GM12878 (cell line): ENCODE results near the gene DMRT2. TPM values are rescaled to one million over a fixed set of nuclear protein-coding genes. Genes with fewer than 3 reads are reported as not detected.

Experiments used
- ATAC-seq: fragments of 200-7000 bp; cut with Tn5 transposase; 3 replicates; pipeline ENCODE4 v1.9.1; 2020; ENCODE audit warnings: mild to moderate bottlenecking, moderate library complexity
- BruUV-seq: library from RNA; stranded (reverse); fragments of 400-500 nt; replicated peaks from 2 replicates; lab custom pipeline; 2021; lab: Mats Ljungman, UMichigan
- CTCF ChIA-PET: fragments of 300-600 bp; sonication (Branson Sonifier 250); formaldehyde crosslinking; extraction: SDS; loops from one replicate; lab custom pipeline; 2021; ENCODE audit warnings: inconsistent platforms; lab: Yijun Ruan, JAX
- POLR2A ChIA-PET: fragments of 350-600 bp; formaldehyde crosslinking; extraction: SDS; loops from one replicate; lab custom pipeline; 2021; ENCODE audit warnings: inconsistent platforms; lab: Charles Lee
- RAD21 ChIA-PET: fragments of 300-600 bp; sonication (Branson Sonifier 250); formaldehyde crosslinking; loops from one replicate; lab custom pipeline; 2023; ENCODE audit warnings: antibody characterized with exemption; ENCODE audit not compliant: unreplicated experiment; lab: Charles Lee
- SMC1A ChIA-PET: fragments of 300-600 bp; sonication (Branson Sonifier 250); formaldehyde crosslinking; loops from one replicate; lab custom pipeline; 2023; ENCODE audit not compliant: unreplicated experiment, uncharacterized antibody; lab: Charles Lee
- DNase-seq: peaks from one replicate; pipeline ENCODE4 v3.0.0-alpha.2; 2011; ENCODE audit warnings: low read depth, low spot score
- FAIRE-seq: peaks from 3 replicates; lab custom pipeline; 2011; peaks lifted over from hg19 to GRCh38; lab: Jason Lieb, UNC
- H2AFZ ChIP-seq: 2 replicates; pipeline ENCODE4 v1.6.0; 2011; ENCODE audit warnings: low read depth, low read length, control low read depth; ENCODE audit not compliant: control insufficient read depth
- H3K27ac ChIP-seq: 2 replicates; pipeline ENCODE4 v1.5.1; 2011; ENCODE audit warnings: control low read depth; ENCODE audit not compliant: control insufficient read depth, insufficient read depth
- H3K27me3 ChIP-seq, 2 experiments: replicated peaks in 1 of 2; 2 replicates each; pipeline versions ENCODE4 v1.6.0 to v1.6.1; 2011; ENCODE audit warnings: low read length in 1 of 2; ENCODE audit not compliant: control insufficient read depth in 2 of 2, insufficient read depth in 2 of 2
- H3K36me3 ChIP-seq, 2 experiments: 2 replicates each; pipeline ENCODE4 v1.5.1; 2011; ENCODE audit warnings: low read length in 1 of 2; ENCODE audit not compliant: control insufficient read depth in 2 of 2, insufficient read depth in 2 of 2
- H3K4me1 ChIP-seq: 2 replicates; pipeline ENCODE4 v1.6.1; 2011; ENCODE audit warnings: mild to moderate bottlenecking, low read length, moderate library complexity, mixed read lengths; ENCODE audit not compliant: control insufficient read depth, insufficient read depth
- H3K4me2 ChIP-seq: 2 replicates; pipeline ENCODE4 v1.6.0; 2011; ENCODE audit warnings: control low read depth; ENCODE audit not compliant: control insufficient read depth, insufficient read depth
- H3K4me3 ChIP-seq: fragments of 200-600 bp; sonication (generic); 2 replicates; pipeline ENCODE4 v1.5.1; 2016
- H3K79me2 ChIP-seq: 2 replicates; pipeline ENCODE4 v1.6.0; 2011; ENCODE audit warnings: low read length; ENCODE audit not compliant: control insufficient read depth, insufficient read depth
- H3K9ac ChIP-seq: 2 replicates; pipeline ENCODE4 v1.8.0; 2011; ENCODE audit warnings: low read length, control low read depth, mixed read lengths; ENCODE audit not compliant: control insufficient read depth, insufficient read depth
- H3K9me3 ChIP-seq: replicated peaks from 3 replicates; pipeline ENCODE4 v1.5.1; 2011; ENCODE audit warnings: mild to moderate bottlenecking, low read length; ENCODE audit not compliant: control insufficient read depth, insufficient read depth
- H4K20me1 ChIP-seq: 2 replicates; pipeline ENCODE4 v1.6.0; 2011; ENCODE audit not compliant: control insufficient read depth, insufficient read depth
- ATF3 ChIP-seq: IDR thresholded peaks from 2 replicates; pipeline ENCODE4 v1.6.1; 2011; ENCODE audit warnings: low read depth, mild to moderate bottlenecking, low read length, moderate library complexity, borderline replicate concordance; ENCODE audit errors: extremely low read depth
- BACH1 ChIP-seq: fragments of 450-650 bp; IDR thresholded peaks from 2 replicates; pipeline ENCODE4 v1.6.1; 2017; ENCODE audit warnings: mild to moderate bottlenecking, borderline replicate concordance
- BHLHE40 ChIP-seq, 2 experiments: fragments of 450-650 bp in 1 of 2; IDR thresholded peaks; 2 replicates each; pipeline ENCODE4 v1.6.1; 2011 to 2017; ENCODE audit warnings: low read depth in 2 of 2, borderline replicate concordance in 1 of 2, improper control_type of control experiment in 1 of 2, low read length in 1 of 2, mild to moderate bottlenecking in 1 of 2
- FOS ChIP-seq: IDR thresholded peaks from 3 replicates; pipeline ENCODE4 v1.6.1; 2011; ENCODE audit warnings: borderline replicate concordance; ENCODE audit not compliant: insufficient read length; ENCODE audit errors: extremely low read depth
- HDAC6 ChIP-seq: fragments of 200-600 bp; sonication (generic); IDR thresholded peaks from one replicate; pipeline ENCODE4 v1.8.0; 2017; ENCODE audit warnings: antibody characterized with exemption; ENCODE audit not compliant: unreplicated experiment
- IRF5 ChIP-seq: fragments of 450-650 bp; IDR thresholded peaks from 2 replicates; pipeline ENCODE4 v1.6.1; 2017; ENCODE audit warnings: borderline replicate concordance
- POLR2AphosphoS2 ChIP-seq: IDR thresholded peaks from 2 replicates; pipeline ENCODE4 v1.6.1; 2011; ENCODE audit warnings: low read depth, mild to moderate bottlenecking, low read length, improper control_type of control experiment, moderate library complexity
- RUNX3 ChIP-seq: IDR thresholded peaks from 2 replicates; pipeline ENCODE4 v1.6.1; 2012; ENCODE audit warnings: low read length, inconsistent platforms
- SMAD1 ChIP-seq: fragments of 450-650 bp; IDR thresholded peaks from 2 replicates; pipeline ENCODE4 v1.6.1; 2018; ENCODE audit warnings: mild to moderate bottlenecking, low read depth; ENCODE audit not compliant: partially characterized antibody
- SMARCA5 ChIP-seq: fragments of 450-650 bp; IDR thresholded peaks from 2 replicates; pipeline ENCODE4 v1.6.1; 2017; ENCODE audit warnings: mild to moderate bottlenecking
- TCF12 ChIP-seq: IDR thresholded peaks from 2 replicates; pipeline ENCODE4 v1.6.1; 2011; ENCODE audit warnings: low read depth, mild to moderate bottlenecking, low read length
- YY1 ChIP-seq: IDR thresholded peaks from 2 replicates; pipeline ENCODE4 v1.6.1; 2011; ENCODE audit warnings: low read depth, mild to moderate bottlenecking, low read length
- ZBTB33 ChIP-seq: fragments of 450-650 bp; IDR thresholded peaks from 2 replicates; pipeline ENCODE4 v1.6.1; 2017; ENCODE audit warnings: mild to moderate bottlenecking
- ZNF592 ChIP-seq: fragments of 450-650 bp; IDR thresholded peaks from 2 replicates; pipeline ENCODE4 v1.6.1; 2017; ENCODE audit warnings: mild to moderate bottlenecking, moderate library complexity
- ZSCAN29 ChIP-seq: fragments of 450-650 bp; IDR thresholded peaks from 2 replicates; pipeline ENCODE4 v1.6.1; 2017; ENCODE audit warnings: mild to moderate bottlenecking, moderate library complexity
- WGBS: methylation state at CpG from one replicate; pipeline ENCODE4 v1.1.6; 2016; ENCODE audit warnings: low lambda C conversion rate; ENCODE audit not compliant: insufficient replicate concordance, insufficient coverage; ENCODE audit errors: missing lambda C conversion rate; 5-methylcytosine and 5-hydroxymethylcytosine counted together
- in situ Hi-C: fragments of 300-500 bp; cut with MboI; formaldehyde crosslinking; loops from 9 replicates; pipeline ENCODE4 v1.14.3; 2018; ENCODE audit warnings: mixed read lengths
- intact Hi-C: fragments of 100-400 bp; cut with micrococcal nuclease; formaldehyde crosslinking; loops from one replicate; pipeline ENCODE4 v1.14.2; 2022; ENCODE audit not compliant: unreplicated experiment
- polyA plus RNA-seq, 11 experiments: library from polyadenylated mRNA; depleted of rRNA in 4 of 11; unstranded in 6 of 11; stranded (reverse) in 5 of 11; fragments of >200 nt; fragmentation: Nextera tagmentation in 4 of 11; fragmentation: Illumina TruSeq in 1 of 11; extraction: Ambion mirVana in 4 of 11; extraction: Trizol in 1 of 11; gene quantifications; 1 replicate in 1 of 11; 2 replicates in 10 of 11; pipeline versions ENCODE4 v1.2.1 to v1.2.3, GENCODE V29; 2011 to 2016; ENCODE audit warnings: inconsistent platforms in 2 of 11, missing spikeins in 2 of 11, low read depth in 1 of 11
- total RNA-seq, 4 experiments: library from RNA; depleted of rRNA in 3 of 4; stranded (reverse); fragments of >200 nt in 3 of 4; fragmentation: Illumina TruSeq in 1 of 4; extraction: Trizol in 1 of 4; gene quantifications; 2 replicates each; pipeline versions ENCODE4 v1.2.1 to v1.2.3, GENCODE V29; 2013 to 2021

DMRT2 gene
- total and polyA plus RNA-seq, 10 of the 15 experiments (the other 5 are each of a cell fraction or from before 2014, with no cell fraction given) = 0.08 to 50.2 (median 0.69) TPM

- ChIA-PET CTCF (interaction anchor here (0.6 to 4.2 kb wide), 87 partner anchors 9 to 931 kb away, joined by 3 to 35 read pairs (median 5); partner anchors contain the start of gene DMRT2), POLR2A (interaction anchor here (0.8 to 1.2 kb wide), 2 partner anchors 30 to 44 kb away, joined by 3 read pairs; no protein-coding TSS in a partner anchor), RAD21 (interaction anchor here (0.5 to 3.4 kb wide), 43 partner anchors 8 to 928 kb away, joined by 3 to 21 read pairs (median 4); partner anchors contain the start of gene DMRT2), SMC1A (interaction anchor here (0.6 to 4.0 kb wide), 52 partner anchors 10 to 604 kb away, joined by 3 to 29 read pairs (median 4); no protein-coding TSS in a partner anchor)
- WGBS = 8% methylated on average over 14 of the region's 14 CpGs
- ATAC-seq (peak; percentile 98), DNase-seq (no peak), FAIRE-seq (peak; percentile 75)
- H3K27ac ChIP-seq = no peak overlapping the region
- intact Hi-C loops = loop anchor here (1.0 to 10.0 kb wide), 3 partner anchors 204 to 534 kb away; no protein-coding TSS in a partner anchor
- no peaks in the 10 kb centered on the region for H3K9me3 ChIP-seq
- H3K36me3 ChIP-seq = no peaks in the 10 kb centered on the region
- H3K4me1 ChIP-seq = peaks cover 7% of the 10 kb centered on the region
- peak overlapping the region; percentile 80 for H2AFZ ChIP-seq
- H4K20me1 ChIP-seq = peaks cover 3% of the 10 kb centered on the region; the same call in 1 of the 2 replicates
- no TSS peak for BruUV-seq
- H3K9ac ChIP-seq = no peak overlapping the region
- no peaks in the 10 kb centered on the region for H3K27me3 ChIP-seq
- no peak overlapping the region for H3K4me3 ChIP-seq
- H3K4me2 ChIP-seq = peak overlapping the region; percentile 33; the same call in 1 of the 2 replicates
- in situ Hi-C loops = loop anchor here (5.0 kb wide), 1 partner anchor 397 kb away; no protein-coding TSS in a partner anchor
- no peaks in the 10 kb centered on the region for H3K79me2 ChIP-seq
- no peak for TF ChIP-seq POLR2AphosphoS2
- TF ChIP-seq FOS = no peak
- TF ChIP-seq SMARCA5 = peak; percentile 74
- peak; percentile 59; the same call in 1 of the 2 replicates for TF ChIP-seq ZSCAN29
- TF ChIP-seq RUNX3 = peak; percentile 61
- no peak for TF ChIP-seq TCF12
- TF ChIP-seq ZBTB33 = no peak
- peak; percentile 43; the same call in 1 of the 2 replicates for TF ChIP-seq ZNF592
- no peak for TF ChIP-seq ATF3
- no peak for TF ChIP-seq HDAC6
- TF ChIP-seq IRF5 = no peak
- TF ChIP-seq BHLHE40 (IDR thresholded peaks at IDR 0.05; ENCODE audit: borderline replicate concordance in 1 of 2, low read depth in 2 of 2, low read length in 1 of 2) = peak in 1 of 2 experiments; percentile 22; a peak in 1 of 4 replicates
- peak; percentile 58; the same call in 1 of the 2 replicates for TF ChIP-seq YY1
- TF ChIP-seq BACH1 = peak; percentile 26; the same call in 1 of the 2 replicates
- TF ChIP-seq SMAD1 = peak; percentile 71
These were observed 41.0 kb upstream of the DMRT2 start for GRCh38 chr9:1009101-1009707.
